ENCODE data around the gene OR4B1.

DNA sequence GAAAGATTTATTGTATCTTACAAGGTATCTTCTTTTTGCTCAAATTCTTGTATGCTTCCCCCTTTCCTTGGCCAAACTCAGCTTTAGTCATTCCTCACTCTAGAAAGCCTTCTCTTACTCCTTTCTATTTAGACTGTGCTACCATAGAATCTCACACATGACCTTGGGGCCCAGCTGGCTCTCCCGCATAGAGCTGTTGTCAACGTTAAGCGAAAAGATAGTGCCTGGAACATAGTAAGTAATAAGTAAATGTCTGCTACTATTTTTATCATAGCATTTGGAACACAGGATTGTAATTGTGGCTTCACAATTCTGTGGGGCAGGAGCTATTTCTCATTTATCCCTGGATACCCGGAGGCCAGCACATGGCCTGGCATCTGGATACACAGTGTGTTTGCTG lies 38.9 kb upstream of the OR4B1 start:
- TF ChIP-seq POLR2A (IDR thresholded peaks at IDR 0.05) = no peak
- TF ChIP-seq, protein P1, sequence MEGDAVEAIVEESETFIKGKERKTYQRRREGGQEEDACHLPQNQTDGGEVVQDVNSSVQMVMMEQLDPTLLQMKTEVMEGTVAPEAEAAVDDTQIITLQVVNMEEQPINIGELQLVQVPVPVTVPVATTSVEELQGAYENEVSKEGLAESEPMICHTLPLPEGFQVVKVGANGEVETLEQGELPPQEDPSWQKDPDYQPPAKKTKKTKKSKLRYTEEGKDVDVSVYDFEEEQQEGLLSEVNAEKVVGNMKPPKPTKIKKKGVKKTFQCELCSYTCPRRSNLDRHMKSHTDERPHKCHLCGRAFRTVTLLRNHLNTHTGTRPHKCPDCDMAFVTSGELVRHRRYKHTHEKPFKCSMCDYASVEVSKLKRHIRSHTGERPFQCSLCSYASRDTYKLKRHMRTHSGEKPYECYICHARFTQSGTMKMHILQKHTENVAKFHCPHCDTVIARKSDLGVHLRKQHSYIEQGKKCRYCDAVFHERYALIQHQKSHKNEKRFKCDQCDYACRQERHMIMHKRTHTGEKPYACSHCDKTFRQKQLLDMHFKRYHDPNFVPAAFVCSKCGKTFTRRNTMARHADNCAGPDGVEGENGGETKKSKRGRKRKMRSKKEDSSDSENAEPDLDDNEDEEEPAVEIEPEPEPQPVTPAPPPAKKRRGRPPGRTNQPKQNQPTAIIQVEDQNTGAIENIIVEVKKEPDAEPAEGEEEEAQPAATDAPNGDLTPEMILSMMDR (IDR thresholded peaks at IDR 0.05) = no peak
- no peak for TF ChIP-seq POLR2AphosphoS5 (IDR thresholded peaks at IDR 0.05)
- TF ChIP-seq EP300 (IDR thresholded peaks at IDR 0.05) = no peak

All from stomach (tissue), 4 donors.